Spleen (tissue), 11 donors: ENCODE results near the gene KIR3DL3. TPM values are rescaled to one million over a fixed set of nuclear protein-coding genes. Genes with fewer than 3 reads are reported as not detected.

ENCODE experiments used
- DNase-seq: peaks from one replicate; pipeline ENCODE4 v3.0.0-alpha.2; 2020
- H3K27ac ChIP-seq, 8 donors: fragments of 200-600 bp; sonication (generic) in 7 of 8; 1 replicate in 4 of 8; 2 replicates in 4 of 8; pipeline versions ENCODE4 v1.5.0 to v1.8.0; 2016 to 2021; ENCODE audit warnings: inconsistent platforms in 4 of 8, mild to moderate bottlenecking in 4 of 8, moderate library complexity in 1 of 8
- H3K27me3 ChIP-seq, 7 donors: fragments of 200-600 bp; sonication (generic) in 6 of 7; replicated peaks in 1 of 7; 1 replicate in 4 of 7; 2 replicates in 3 of 7; pipeline versions ENCODE4 v1.5.0 to v1.8.0; 2016 to 2021; ENCODE audit warnings: inconsistent platforms in 3 of 7, mild to moderate bottlenecking in 1 of 7
- H3K36me3 ChIP-seq, 6 donors: fragments of 200-600 bp; sonication (generic) in 5 of 6; 1 replicate in 4 of 6; 2 replicates in 2 of 6; pipeline versions ENCODE4 v1.5.0 to v1.8.0; 2016 to 2021; ENCODE audit warnings: inconsistent platforms in 2 of 6
- H3K4me1 ChIP-seq, 6 donors: fragments of 200-600 bp; sonication (generic) in 5 of 6; 1 replicate in 3 of 6; 2 replicates in 3 of 6; pipeline versions ENCODE4 v1.5.0 to v1.8.0; 2016 to 2021; ENCODE audit warnings: inconsistent platforms in 3 of 6
- H3K4me3 ChIP-seq, 8 donors: fragments of 200-600 bp; sonication (generic) in 7 of 8; 1 replicate in 4 of 8; 2 replicates in 4 of 8; pipeline versions ENCODE4 v1.5.0 to v1.8.0; 2016 to 2021; ENCODE audit warnings: inconsistent platforms in 4 of 8, mild to moderate bottlenecking in 4 of 8, moderate library complexity in 2 of 8
- H3K9me3 ChIP-seq, 8 donors: fragments of 200-600 bp; sonication (generic) in 7 of 8; 1 replicate in 4 of 8; 2 replicates in 4 of 8; pipeline versions ENCODE4 v1.5.0 to v1.8.0; 2016 to 2021; ENCODE audit warnings: inconsistent platforms in 4 of 8
- POLR2A ChIP-seq, 3 donors: fragments of 450-650 bp; IDR thresholded peaks; one replicate each; pipeline ENCODE4 v1.5.1; 2017; ENCODE audit warnings: antibody characterized with exemption in 3 of 3, mild to moderate bottlenecking in 1 of 3
- POLR2AphosphoS5 ChIP-seq, 3 donors: sonication (generic); formaldehyde crosslinking; IDR thresholded peaks; one replicate each; pipeline ENCODE4 v1.5.1; 2017; ENCODE audit warnings: antibody characterized with exemption in 3 of 3
- WGBS, 5 donors: extraction: QIAGEN DNeasy Blood & Tissue Kit in 3 of 5; methylation state at CpG; one replicate each; pipeline versions ENCODE4 v1.1.5 to v1.1.7; 2013 to 2018; 5-methylcytosine and 5-hydroxymethylcytosine counted together
- intact Hi-C: fragments of 100-400 bp; cut with DNase I; formaldehyde crosslinking; loops from one replicate; pipeline ENCODE4 v1.15.0; 2023; ENCODE audit warnings: low total_unique reads
- polyA plus RNA-seq, 3 donors: library from polyadenylated mRNA; stranded (reverse); fragments of 200-250 nt; gene quantifications; one replicate each; pipeline ENCODE4 v1.2.1, GENCODE V29; 2013
- total RNA-seq, 7 donors: library from RNA; depleted of rRNA in 3 of 7; stranded (reverse); fragments of >200 nt in 3 of 7; fragmentation: NEBNext Ultra II Directional in 4 of 7; extraction: Animal tissue kit (Norgen Biotek cat#: 25700) in 4 of 7; gene quantifications; one replicate each; pipeline versions ENCODE4 v1.1.0 to v1.2.1, GENCODE V29; 2016 to 2021
- TF ChIP-seq, protein P1 (sequence below), 11 experiments: fragments of 200-600 bp in 7 of 11; fragments of 450-650 bp in 4 of 11; sonication (generic) in 4 of 11; IDR thresholded peaks in 8 of 11; conservative IDR thresholded peaks in 3 of 11; 1 replicate in 7 of 11; 2 replicates in 4 of 11; pipeline versions ENCODE4 v1.4.0 to v1.8.0; 2016 to 2021; ENCODE audit warnings: antibody characterized with exemption in 11 of 11, inconsistent platforms in 4 of 11, mild to moderate bottlenecking in 1 of 11
- donor health status: healthy with polysubstance abuse.
- donor health status: DM: no; HTN: no; CAD: no; lungs with moderate emphysema.
- donor health status: DM: no; HTN: no; CAD: no.
- donor health status: Bipolar disorder and iron deficiency.
- donor health status: healthy.
- donor health status: DM: no; HTN: no; CAD: no.
- donor health status: DM: yes; HTN: yes; CAD: no.

The KIR3DL3 gene
- total and polyA plus RNA-seq, 10 donors: not detected

DNA sequence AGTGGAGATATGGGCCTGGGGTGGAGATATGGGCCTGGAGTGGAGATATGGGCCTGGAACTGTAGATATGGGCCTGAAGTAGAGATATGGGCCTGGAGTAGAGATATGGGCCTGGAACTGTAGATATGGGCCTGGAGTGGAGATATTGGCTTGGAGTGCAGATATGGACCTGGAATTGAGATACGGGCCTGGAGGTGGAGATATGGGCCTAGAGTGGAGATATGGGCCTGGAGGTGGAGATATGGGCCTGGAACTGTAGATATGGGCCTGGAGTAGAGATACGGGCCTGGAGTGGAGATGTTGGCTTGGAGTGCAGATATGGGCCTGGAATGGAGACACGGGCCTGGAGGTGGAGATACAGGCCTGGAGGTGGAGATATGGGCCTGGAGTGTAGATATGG, 402 bp downstream of the KIR3DL3 start:
- 58 to 76% (median 70%) methylated on average over 3 of the region's 3 CpGs for WGBS, 5 donors

DNA sequence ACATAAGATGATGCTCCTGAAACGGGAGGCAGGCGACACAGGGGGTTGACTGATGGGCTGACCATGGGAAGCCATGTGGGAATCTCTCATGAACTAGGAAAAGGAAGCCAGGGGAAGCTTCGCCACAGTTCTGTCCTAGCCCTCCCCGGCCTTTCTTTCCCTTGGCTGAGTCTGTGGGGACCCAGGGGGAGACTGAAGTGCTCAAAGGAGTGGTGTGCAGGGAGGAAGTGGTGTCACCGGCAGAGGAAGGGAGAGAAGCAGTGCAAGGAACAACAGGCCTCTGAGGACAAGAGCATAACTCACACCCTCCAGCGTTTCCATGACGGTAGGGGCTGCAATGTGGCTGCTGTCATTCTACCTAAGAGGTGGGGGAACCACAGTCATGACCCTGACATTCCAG, 1.1 kb downstream of the KIR3DL3 start:
- Histone ChIP-seq H3K4me3 (no peak overlapping the region), H3K36me3 (no peaks in the 10 kb centered on the region), H3K27ac (no peak overlapping the region), H3K4me1 (no peaks in the 10 kb centered on the region), H3K9me3 (peaks cover 5 to 35% (median 25%) of the 10 kb centered on the region in 8 donors), H3K27me3 (peaks cover 0 to 27% (median 0%) of the 10 kb centered on the region in 7 donors)
- TF ChIP-seq, protein P1, sequence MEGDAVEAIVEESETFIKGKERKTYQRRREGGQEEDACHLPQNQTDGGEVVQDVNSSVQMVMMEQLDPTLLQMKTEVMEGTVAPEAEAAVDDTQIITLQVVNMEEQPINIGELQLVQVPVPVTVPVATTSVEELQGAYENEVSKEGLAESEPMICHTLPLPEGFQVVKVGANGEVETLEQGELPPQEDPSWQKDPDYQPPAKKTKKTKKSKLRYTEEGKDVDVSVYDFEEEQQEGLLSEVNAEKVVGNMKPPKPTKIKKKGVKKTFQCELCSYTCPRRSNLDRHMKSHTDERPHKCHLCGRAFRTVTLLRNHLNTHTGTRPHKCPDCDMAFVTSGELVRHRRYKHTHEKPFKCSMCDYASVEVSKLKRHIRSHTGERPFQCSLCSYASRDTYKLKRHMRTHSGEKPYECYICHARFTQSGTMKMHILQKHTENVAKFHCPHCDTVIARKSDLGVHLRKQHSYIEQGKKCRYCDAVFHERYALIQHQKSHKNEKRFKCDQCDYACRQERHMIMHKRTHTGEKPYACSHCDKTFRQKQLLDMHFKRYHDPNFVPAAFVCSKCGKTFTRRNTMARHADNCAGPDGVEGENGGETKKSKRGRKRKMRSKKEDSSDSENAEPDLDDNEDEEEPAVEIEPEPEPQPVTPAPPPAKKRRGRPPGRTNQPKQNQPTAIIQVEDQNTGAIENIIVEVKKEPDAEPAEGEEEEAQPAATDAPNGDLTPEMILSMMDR (IDR thresholded peaks at IDR 0.05 in 8 of 11, conservative IDR thresholded peaks at IDR 0.05 in 3 of 11): no peak
- TF ChIP-seq POLR2A (IDR thresholded peaks at IDR 0.05): no peak
- no peak for TF ChIP-seq POLR2AphosphoS5 (IDR thresholded peaks at IDR 0.05)
- WGBS, 5 donors: 80 to 90% (median 81%) methylated on average over 7 of the region's 7 CpGs
- intact Hi-C loops: no loop called here
- no peak for DNase-seq

More for the DNA sequence above, 402 bp downstream of the KIR3DL3 start:
- H3K27ac ChIP-seq: no peak overlapping the region
- TF ChIP-seq POLR2AphosphoS5 (IDR thresholded peaks at IDR 0.05) (no peak), POLR2A (IDR thresholded peaks at IDR 0.05) (no peak)
- no peak for DNase-seq
- H3K4me1 ChIP-seq: no peaks in the 10 kb centered on the region
- H3K4me3 ChIP-seq: no peak overlapping the region
- H3K36me3 ChIP-seq: no peaks in the 10 kb centered on the region
- intact Hi-C loops: no loop called here
- H3K9me3 ChIP-seq: peaks cover 5 to 42% (median 31%) of the 10 kb centered on the region in 8 donors
- H3K27me3 ChIP-seq: peaks cover 0 to 23% (median 0%) of the 10 kb centered on the region in 7 donors

DNA sequence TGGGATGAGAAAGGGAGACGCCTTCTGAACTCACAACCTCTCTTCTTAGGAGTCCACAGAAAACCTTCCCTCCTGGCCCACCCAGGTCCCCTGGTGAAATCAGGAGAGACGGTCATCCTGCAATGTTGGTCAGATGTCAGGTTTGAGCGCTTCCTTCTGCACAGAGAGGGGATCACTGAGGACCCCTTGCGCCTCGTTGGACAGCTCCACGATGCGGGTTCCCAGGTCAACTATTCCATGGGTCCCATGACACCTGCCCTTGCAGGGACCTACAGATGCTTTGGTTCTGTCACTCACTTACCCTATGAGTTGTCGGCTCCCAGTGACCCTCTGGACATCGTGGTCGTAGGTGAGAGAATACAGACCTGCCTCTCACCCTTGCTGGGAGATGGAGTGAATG, 3.3 kb downstream of the KIR3DL3 start:
- Histone ChIP-seq H3K27me3 (peaks cover 0 to 44% (median 0%) of the 10 kb centered on the region in 7 donors), H3K4me3 (no peak overlapping the region), H3K4me1 (no peaks in the 10 kb centered on the region), H3K9me3 (peaks cover 0 to 13% (median 2%) of the 10 kb centered on the region in 8 donors), H3K27ac (no peak overlapping the region), H3K36me3 (no peaks in the 10 kb centered on the region)
- DNase-seq: no peak
- intact Hi-C loops: no loop called here
- TF ChIP-seq POLR2AphosphoS5 (IDR thresholded peaks at IDR 0.05) (no peak), POLR2A (IDR thresholded peaks at IDR 0.05) (no peak)
- TF ChIP-seq, protein P1 (IDR thresholded peaks at IDR 0.05 in 8 of 11, conservative IDR thresholded peaks at IDR 0.05 in 3 of 11): no peak
- WGBS, 5 donors: 73 to 85% (median 78%) methylated on average over 8 to 10 of the region's 10 CpGs

DNA sequence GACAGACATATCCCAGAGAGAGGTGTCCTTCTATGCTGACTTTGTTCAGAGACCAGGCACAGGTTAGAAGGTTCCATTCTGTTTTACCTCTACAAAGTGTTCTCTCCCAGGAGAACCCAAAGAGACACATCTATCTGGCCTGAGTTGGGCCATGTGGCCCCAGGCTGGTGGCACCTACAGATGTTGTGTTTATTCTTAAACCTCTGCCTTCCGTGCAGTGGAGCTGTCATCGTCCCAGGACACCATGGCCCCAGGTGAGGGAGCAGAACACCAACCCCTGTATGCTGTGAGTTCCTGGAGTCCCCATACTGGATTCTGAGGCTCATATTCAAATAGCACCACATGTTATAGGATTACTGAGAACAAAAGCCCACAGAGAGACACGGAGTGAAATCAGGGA, 3.9 kb downstream of the KIR3DL3 start:
- no peak for DNase-seq
- Histone ChIP-seq H3K27ac (no peak overlapping the region), H3K4me3 (no peak overlapping the region), H3K9me3 (peaks cover 0 to 7% (median 0%) of the 10 kb centered on the region in 8 donors), H3K36me3 (no peaks in the 10 kb centered on the region), H3K4me1 (no peaks in the 10 kb centered on the region), H3K27me3 (peaks cover 0 to 44% (median 0%) of the 10 kb centered on the region in 7 donors)
- WGBS, 5 donors: 39 to 62% (median 58%) methylated on average over 3 of the region's 3 CpGs
- TF ChIP-seq, protein P1 (IDR thresholded peaks at IDR 0.05 in 8 of 11, conservative IDR thresholded peaks at IDR 0.05 in 3 of 11): no peak
- no peak for TF ChIP-seq POLR2A (IDR thresholded peaks at IDR 0.05)
- no peak for TF ChIP-seq POLR2AphosphoS5 (IDR thresholded peaks at IDR 0.05)
- intact Hi-C loops: no loop called here
